ENCODE measurements around the gene KIAA1217.

GRCh38 chr10:24383681-24384106 is 174.8 kb downstream of the KIAA1217 start:
- TF ChIP-seq EZH2phosphoT487 (IDR thresholded peaks at IDR 0.05; ENCODE audit: insufficient read depth, low read depth) = no peak
- TF ChIP-seq EZH2 (IDR thresholded peaks at IDR 0.05; ENCODE audit: insufficient read depth, poor library complexity, severe bottlenecking) = no peak

All from GM23248 (cell line).